ENCODE measurements around the gene ADGRA1.

DNA sequence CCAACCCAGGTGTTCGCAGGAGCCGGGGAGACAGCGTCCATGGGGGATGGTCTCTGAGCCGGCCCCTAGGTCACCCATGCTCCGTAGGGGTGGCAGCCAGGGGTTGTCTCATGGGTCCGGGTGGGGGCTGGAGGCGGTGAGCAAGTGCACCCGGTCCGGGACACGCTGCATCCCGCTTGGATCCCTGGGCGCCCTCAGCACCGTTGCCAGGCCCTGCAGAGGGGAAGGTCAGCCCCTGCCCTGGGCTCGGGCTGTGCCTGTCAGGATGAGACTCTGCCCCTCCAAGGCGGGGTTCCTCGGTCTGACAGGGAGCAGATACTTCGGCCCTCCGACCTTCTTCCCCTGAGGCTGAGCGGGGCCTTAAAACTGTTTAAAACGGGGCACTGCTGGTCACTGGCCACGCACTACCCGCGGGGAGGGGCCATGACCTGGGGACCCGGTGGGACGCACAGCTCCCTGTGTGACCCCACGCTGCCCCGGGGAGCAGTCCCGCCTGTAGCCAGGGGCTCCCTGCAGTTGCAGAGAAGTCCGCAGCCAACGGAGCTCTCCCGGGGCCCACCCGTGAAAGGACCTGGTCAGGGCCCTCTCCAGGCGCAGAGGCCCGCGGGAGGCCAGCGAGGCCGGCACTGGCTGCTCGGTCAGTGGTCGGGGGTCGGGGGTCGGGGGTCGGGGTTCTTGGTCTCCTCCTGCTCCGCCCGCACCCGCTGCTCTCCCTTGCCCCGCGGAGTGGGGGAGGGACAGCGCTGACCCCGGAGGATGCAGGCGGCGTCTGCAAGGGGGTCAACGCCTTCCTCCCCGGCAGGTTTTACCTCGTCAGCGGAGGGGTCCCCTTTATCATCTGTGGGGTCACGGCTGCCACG, 38.9 kb downstream of the ADGRA1 start:
- TF ChIP-seq, protein P1, sequence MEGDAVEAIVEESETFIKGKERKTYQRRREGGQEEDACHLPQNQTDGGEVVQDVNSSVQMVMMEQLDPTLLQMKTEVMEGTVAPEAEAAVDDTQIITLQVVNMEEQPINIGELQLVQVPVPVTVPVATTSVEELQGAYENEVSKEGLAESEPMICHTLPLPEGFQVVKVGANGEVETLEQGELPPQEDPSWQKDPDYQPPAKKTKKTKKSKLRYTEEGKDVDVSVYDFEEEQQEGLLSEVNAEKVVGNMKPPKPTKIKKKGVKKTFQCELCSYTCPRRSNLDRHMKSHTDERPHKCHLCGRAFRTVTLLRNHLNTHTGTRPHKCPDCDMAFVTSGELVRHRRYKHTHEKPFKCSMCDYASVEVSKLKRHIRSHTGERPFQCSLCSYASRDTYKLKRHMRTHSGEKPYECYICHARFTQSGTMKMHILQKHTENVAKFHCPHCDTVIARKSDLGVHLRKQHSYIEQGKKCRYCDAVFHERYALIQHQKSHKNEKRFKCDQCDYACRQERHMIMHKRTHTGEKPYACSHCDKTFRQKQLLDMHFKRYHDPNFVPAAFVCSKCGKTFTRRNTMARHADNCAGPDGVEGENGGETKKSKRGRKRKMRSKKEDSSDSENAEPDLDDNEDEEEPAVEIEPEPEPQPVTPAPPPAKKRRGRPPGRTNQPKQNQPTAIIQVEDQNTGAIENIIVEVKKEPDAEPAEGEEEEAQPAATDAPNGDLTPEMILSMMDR (IDR thresholded peaks at IDR 0.05 in 4 of 5, conservative IDR thresholded peaks at IDR 0.05 in 1 of 5) = no peak
- TF ChIP-seq POLR2A (IDR thresholded peaks at IDR 0.05) = no peak

All from gastrocnemius medialis (tissue), 4 donors.